SU-DHL-6 (cell line): ENCODE results near the gene EPC1.
"Not testable (repeated sequence)": the region's sequence is repeated elsewhere in the genome, so short reads cannot be mapped to it uniquely, and the experiment has no call there.

Source experiments
- H2AFZ ChIP-seq: fragments of 200-600 bp; sonication (generic); 2 replicates; pipeline ENCODE4 v1.6.1; 2014; ENCODE audit warnings: low read depth, mild to moderate bottlenecking, moderate library complexity, mixed read lengths, antibody characterized with exemption, low read length; ENCODE audit not compliant: severe bottlenecking
- H3F3A ChIP-seq: fragments of 200-600 bp; shearing (Covaris generic); 2 replicates; pipeline ENCODE4 v1.6.0; 2016; ENCODE audit warnings: antibody characterized with exemption, mild to moderate bottlenecking; ENCODE audit not compliant: insufficient read depth
- H3K27ac ChIP-seq: fragments of 200-600 bp; sonication (generic); 2 replicates; pipeline ENCODE4 v1.5.1; 2016; ENCODE audit warnings: low read depth, mild to moderate bottlenecking, low read length, moderate library complexity, mixed read lengths
- H3K27me3 ChIP-seq: fragments of 200-600 bp; sonication (generic), shearing (Covaris generic); 2 replicates; pipeline ENCODE4 v1.6.0; 2014; ENCODE audit warnings: mild to moderate bottlenecking, low read length
- H3K36me3 ChIP-seq: fragments of 200-600 bp; sonication (generic); 2 replicates; pipeline ENCODE4 v1.6.1; 2014; ENCODE audit warnings: mild to moderate bottlenecking, low read length, mixed read lengths
- H3K4me2 ChIP-seq: fragments of 300-600, 200-600 bp; shearing (Covaris generic), sonication (generic); 2 replicates; pipeline ENCODE4 v1.6.0; 2014; ENCODE audit warnings: low read length, low read depth, mild to moderate bottlenecking; ENCODE audit not compliant: poor library complexity, severe bottlenecking
- H3K4me3 ChIP-seq: fragments of 200-600 bp; sonication (generic); 2 replicates; pipeline ENCODE4 v1.5.1; 2014; ENCODE audit warnings: antibody characterized with exemption, low read length, mild to moderate bottlenecking, mixed read lengths; ENCODE audit not compliant: insufficient read depth, poor library complexity, severe bottlenecking
- H3K79me2 ChIP-seq: fragments of 200-600 bp; sonication (generic); 2 replicates; pipeline ENCODE4 v1.6.1; 2014; ENCODE audit warnings: mild to moderate bottlenecking, low read length, moderate library complexity; ENCODE audit not compliant: insufficient read depth
- H3K9ac ChIP-seq: fragments of 200-600 bp; sonication (generic); 2 replicates; pipeline ENCODE4 v1.7.0; 2014; ENCODE audit warnings: mild to moderate bottlenecking, low read length
- H3K9me2 ChIP-seq: fragments of 200-600 bp; sonication (generic); replicated peaks from 2 replicates; pipeline ENCODE4 v1.6.1; 2014; ENCODE audit warnings: low read length; ENCODE audit not compliant: insufficient read depth
- H3K9me3 ChIP-seq: fragments of 200-600 bp; sonication (generic); 2 replicates; pipeline ENCODE4 v1.6.1; 2014; ENCODE audit warnings: low read length, mixed read lengths; ENCODE audit not compliant: insufficient read depth
- H4K20me1 ChIP-seq: fragments of 200-600 bp; sonication (generic); 2 replicates; pipeline ENCODE4 v1.6.1; 2014; ENCODE audit warnings: low read depth, mild to moderate bottlenecking, antibody characterized with exemption, low read length, moderate library complexity, mixed read lengths

EPC1 gene

DNA sequence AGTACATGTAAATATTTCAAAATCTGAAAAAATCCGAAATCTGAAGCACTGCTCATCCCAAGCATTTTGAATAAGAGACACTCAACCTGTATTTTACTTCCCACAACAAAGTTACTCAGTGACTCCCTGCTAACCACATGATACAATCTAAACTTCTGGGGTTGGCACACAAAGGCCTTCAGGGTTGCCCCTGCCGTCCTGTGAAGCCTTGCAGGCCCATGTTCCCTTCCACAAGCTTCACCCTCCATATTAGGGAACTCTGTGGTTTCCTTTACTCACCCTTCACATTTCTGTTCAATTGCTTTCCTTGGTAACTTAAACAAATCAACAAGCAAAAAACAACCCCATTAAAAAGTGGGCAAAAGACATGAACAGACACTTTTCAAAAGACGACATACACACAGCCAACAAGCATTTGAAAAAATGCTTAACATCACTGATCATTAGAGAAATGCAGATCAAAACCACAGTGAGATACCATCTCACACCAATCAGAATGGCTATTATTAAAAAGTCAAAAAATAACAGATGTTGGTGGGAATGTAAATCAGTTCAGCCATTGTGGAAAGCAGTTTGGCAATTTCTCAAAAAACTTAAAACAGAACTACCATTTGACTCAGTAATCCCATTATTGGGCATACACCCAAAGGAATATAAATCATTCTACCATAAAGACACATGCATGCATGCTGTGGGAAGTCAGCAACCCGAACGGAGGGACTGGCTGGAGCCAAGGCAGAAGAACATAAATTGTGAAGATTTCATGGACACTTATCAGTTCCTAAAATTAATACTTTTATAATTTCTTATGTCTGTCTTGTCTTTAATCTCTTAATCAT lies 128.5 kb downstream of the EPC1 start:
- not testable (repeated sequence) for H3K79me2 ChIP-seq, H3K27me3 ChIP-seq, H3F3A ChIP-seq, H3K9me3 ChIP-seq, H3K27ac ChIP-seq, H3K4me3 ChIP-seq, H3K4me2 ChIP-seq, H4K20me1 ChIP-seq, H2AFZ ChIP-seq, H3K9ac ChIP-seq, H3K9me2 ChIP-seq, H3K36me3 ChIP-seq
